Lung (tissue), 12 donors: ENCODE measurements around the gene FAM222A. TPM values are rescaled to one million over a fixed set of nuclear protein-coding genes. Genes with fewer than 3 reads are reported as not detected.

Source experiments
- ATAC-seq: fragments of 200-7000 bp; cut with Tn5 transposase; one replicate; pipeline ENCODE4 v1.9.1; 2020; ENCODE audit warnings: moderate number of reproducible peaks; ENCODE audit not compliant: insufficient read depth, low FRiP score
- DNase-seq, 3 donors: peaks; one replicate each; pipeline ENCODE4 v3.0.0-alpha.2; 2013 to 2017
- H3K27ac ChIP-seq, 2 donors: one replicate each; pipeline ENCODE4 v1.5.1; 2013; ENCODE audit warnings: mild to moderate bottlenecking in 2 of 2, moderate library complexity in 2 of 2, control low read depth in 1 of 2, inconsistent platforms in 1 of 2, low read depth in 1 of 2, low read length in 1 of 2
- H3K27me3 ChIP-seq, 3 donors: one replicate each; pipeline ENCODE4 v1.5.1; 2013; ENCODE audit warnings: low read length in 2 of 3; ENCODE audit not compliant: control insufficient read depth in 3 of 3, insufficient read depth in 3 of 3
- H3K36me3 ChIP-seq, 4 donors: one replicate each; pipeline ENCODE4 v1.5.1; 2013; ENCODE audit warnings: low read length in 4 of 4, mild to moderate bottlenecking in 1 of 4, moderate library complexity in 1 of 4; ENCODE audit not compliant: control insufficient read depth in 4 of 4, insufficient read depth in 4 of 4
- H3K4me1 ChIP-seq, 5 donors: one replicate each; pipeline ENCODE4 v1.5.1; 2013; ENCODE audit warnings: low read length in 5 of 5, mild to moderate bottlenecking in 2 of 5, moderate library complexity in 1 of 5; ENCODE audit not compliant: control insufficient read depth in 5 of 5, insufficient read depth in 5 of 5
- H3K4me3 ChIP-seq: one replicate; pipeline ENCODE4 v1.5.1; 2013; ENCODE audit warnings: mild to moderate bottlenecking, control low read depth, moderate library complexity
- H3K9ac ChIP-seq, 2 donors: one replicate each; pipeline ENCODE4 v1.5.1; 2013; ENCODE audit warnings: low read length in 2 of 2, control low read depth in 1 of 2; ENCODE audit not compliant: insufficient read depth in 1 of 2
- H3K9me3 ChIP-seq, 4 donors: one replicate each; pipeline ENCODE4 v1.5.1; 2013; ENCODE audit warnings: low read length in 3 of 4, mild to moderate bottlenecking in 1 of 4, moderate library complexity in 1 of 4; ENCODE audit not compliant: control insufficient read depth in 4 of 4, insufficient read depth in 3 of 4
- CTCF ChIP-seq: IDR thresholded peaks from 2 replicates; pipeline ENCODE4 v1.5.1; 2012; ENCODE audit warnings: mild to moderate bottlenecking; ENCODE audit errors: control extremely low read depth, extremely low read depth
- WGBS, 2 donors: extraction: QIAGEN DNeasy Blood & Tissue Kit; methylation state at CpG; one replicate each; pipeline ENCODE4 v1.1.7; 2013; 5-methylcytosine and 5-hydroxymethylcytosine counted together
- polyA plus RNA-seq, 2 donors: library from polyadenylated mRNA; stranded (reverse); fragments of 200-250 nt; gene quantifications; one replicate each; pipeline ENCODE4 v1.2.1, GENCODE V29; 2013
- total RNA-seq, 2 donors: library from RNA; depleted of rRNA in 1 of 2; stranded (reverse); fragments of >200 nt in 1 of 2; gene quantifications; one replicate each; pipeline ENCODE4 v1.2.1, GENCODE V29; 2014 to 2021
- donor health status: control.
- donor health status: control.
- donor health status: Bipolar disorder and iron deficiency.
- donor health status: healthy.
- donor health status: DM: yes; HTN: yes; CAD: no.

FAM222A gene
- total and polyA plus RNA-seq, 4 donors, result 0.28 to 2.6 (median 1.1) TPM

DNA sequence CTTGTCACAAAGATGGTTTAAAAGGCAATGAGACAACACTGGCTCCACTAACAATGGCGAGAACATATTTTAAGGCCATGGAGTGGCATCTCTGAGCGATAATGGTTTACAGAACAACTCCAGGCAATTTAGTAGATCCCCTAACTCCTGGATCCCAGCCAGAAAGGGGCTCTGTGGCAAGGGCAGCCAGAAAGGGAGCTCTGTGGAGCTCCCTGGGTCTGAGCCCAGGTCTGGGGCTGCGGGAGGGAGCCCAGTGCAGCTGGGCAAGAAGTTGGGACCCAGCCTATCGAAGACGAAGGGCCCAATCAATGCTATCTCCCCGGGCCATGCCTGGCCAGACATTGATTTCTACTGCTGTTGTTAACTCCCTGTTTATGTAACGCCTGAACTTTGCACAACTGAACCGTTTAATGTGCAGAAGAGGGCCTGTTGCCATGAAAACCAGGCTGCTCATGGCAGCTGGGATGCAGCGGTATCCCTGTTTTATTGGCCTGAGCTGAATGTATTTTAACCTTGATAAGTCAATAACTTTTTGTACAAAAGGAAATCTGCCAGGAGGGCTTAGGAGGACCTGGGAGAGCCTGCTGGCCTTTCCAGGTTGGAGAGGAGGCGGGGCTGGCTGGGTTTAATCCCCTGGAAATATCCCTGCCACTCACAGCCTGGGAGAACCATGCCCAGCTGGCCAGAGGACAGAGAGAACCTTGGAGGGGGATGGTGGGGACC is 6.7 kb upstream of the FAM222A start:
- no peak overlapping the region for H3K9ac ChIP-seq
- no peaks in the 10 kb centered on the region for H3K9me3 ChIP-seq
- peaks cover 0 to 11% (median 0%) of the 10 kb centered on the region in 5 donors for H3K4me1 ChIP-seq
- TF ChIP-seq CTCF, result no peak
- H3K27ac ChIP-seq, result no peak overlapping the region
- DNase-seq, result peak; percentile 66 to 78 (median 74)
- peaks cover 0 to 10% (median 9%) of the 10 kb centered on the region in 3 donors for H3K27me3 ChIP-seq
- no peak overlapping the region for H3K4me3 ChIP-seq
- no peaks in the 10 kb centered on the region for H3K36me3 ChIP-seq
- ATAC-seq, result no peak
- 56 to 70% methylated on average over 10 of the region's 10 CpGs for WGBS, 2 donors

GRCh38 chr12:109707470-109707821 is 6.2 kb upstream of the FAM222A start:
- WGBS, 2 donors, result 67 to 71% methylated on average over 4 of the region's 4 CpGs
- Histone ChIP-seq H3K4me3 (no peak overlapping the region), H3K4me1 (peaks cover 0 to 14% (median 0%) of the 10 kb centered on the region in 5 donors), H3K36me3 (no peaks in the 10 kb centered on the region), H3K9me3 (no peaks in the 10 kb centered on the region), H3K27me3 (peaks cover 0 to 15% (median 13%) of the 10 kb centered on the region in 3 donors), H3K9ac (no peak overlapping the region), H3K27ac (no peak overlapping the region)
- TF ChIP-seq CTCF, result no peak
- no peak for ATAC-seq
- DNase-seq, result no peak

- H3K4me3 ChIP-seq, result no peak overlapping the region
Measured at GRCh38 chr12:109708939-109709338, 4.7 kb upstream of the FAM222A start.

More at GRCh38 chr12:109708939-109709338, 4.7 kb upstream of the FAM222A start:
- DNase-seq (no peak), ATAC-seq (no peak)
- Histone ChIP-seq H3K9me3 (no peaks in the 10 kb centered on the region), H3K27ac (no peak overlapping the region), H3K27me3 (peaks cover 0 to 21% (median 15%) of the 10 kb centered on the region in 3 donors), H3K9ac (no peak overlapping the region), H3K36me3 (no peaks in the 10 kb centered on the region), H3K4me1 (peaks cover 0 to 16% (median 0%) of the 10 kb centered on the region in 5 donors)
- WGBS, 2 donors, result 74 to 80% methylated on average over 5 of the region's 5 CpGs
- TF ChIP-seq CTCF, result no peak
